Prostate gland (tissue), 2 donors: ENCODE data around the gene RUNX2.

Experiments used
- CTCF ChIP-seq, 4 experiments: fragments of 200-600 bp in 2 of 4; fragments of 450-650 bp in 2 of 4; sonication (generic) in 2 of 4; IDR thresholded peaks; 1 replicate in 3 of 4; 2 replicates in 1 of 4; pipeline ENCODE4 v1.5.1; 2016 to 2019; ENCODE audit warnings: antibody characterized with exemption in 4 of 4, mild to moderate bottlenecking in 2 of 4, moderate library complexity in 2 of 4
- POLR2AphosphoS5 ChIP-seq: sonication (generic); formaldehyde crosslinking; IDR thresholded peaks from one replicate; pipeline ENCODE4 v1.6.1; 2017; ENCODE audit warnings: antibody characterized with exemption

- TF ChIP-seq POLR2AphosphoS5 (no peak), CTCF (IDR thresholded peaks at IDR 0.05) (no peak)
Measured at GRCh38 chr6:45297320-45297719, 30.8 kb upstream of the RUNX2 start.
